Activated T-cell treated with anti-CD3 and anti-CD28 coated beads, Interleukin-2, amount 50 U/mL, for 1 hour (primary cell): ENCODE data around the gene TEC.
"Not testable (repeated sequence)": the region's sequence is repeated elsewhere in the genome, so short reads cannot be mapped to it uniquely, and the experiment has no call there.

Experiments
- DNase-seq: peaks from one replicate; pipeline ENCODE4 v3.0.0-alpha.2; 2020

Gene TEC

DNA sequence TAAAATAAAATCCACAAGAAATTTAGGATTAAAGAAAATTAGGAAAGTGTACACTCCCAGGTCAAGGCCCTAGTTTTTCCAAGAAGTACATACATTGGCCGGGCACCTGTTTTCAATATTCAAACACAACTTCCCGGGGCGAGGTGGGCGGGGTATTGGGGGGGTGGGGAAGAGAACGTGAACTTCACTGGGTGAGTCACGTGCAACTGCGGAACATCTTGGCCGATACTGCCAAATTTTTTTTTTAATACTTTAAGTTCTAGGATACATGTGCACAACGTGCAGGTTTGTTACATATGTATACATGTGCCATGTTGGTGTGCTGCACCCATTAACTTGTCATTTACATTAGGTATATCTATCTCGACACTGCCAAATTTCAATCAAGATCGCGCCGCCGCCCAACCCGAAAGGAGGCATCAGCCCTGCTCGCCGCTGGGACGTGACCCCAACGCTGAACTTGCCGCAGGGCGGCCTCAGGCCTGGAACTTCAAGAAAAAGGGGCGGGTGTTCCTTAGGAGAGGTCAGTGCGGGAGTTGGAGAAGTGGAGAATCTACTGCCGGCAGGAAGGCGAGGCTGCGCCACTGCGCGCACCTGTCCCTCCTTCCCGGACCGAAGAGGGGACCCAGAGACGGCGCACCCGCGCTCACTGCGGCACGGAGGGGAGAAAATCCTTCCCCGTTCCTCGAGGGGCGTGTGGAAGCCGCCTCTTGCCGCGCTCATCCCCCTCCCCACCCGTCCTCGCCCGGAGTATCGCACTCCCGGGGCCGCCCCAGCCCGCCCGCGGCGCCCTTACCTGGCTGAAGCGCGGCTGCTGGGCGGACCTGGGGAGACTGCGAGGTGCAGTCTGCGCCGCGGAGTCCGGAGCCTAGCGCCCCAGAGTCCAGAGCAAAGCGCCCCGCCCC is at the start of gene TEC:
TSS of gene TEC (minus strand) at position 883 of the 905 bp plus-strand sequence. CDS start 41,224 bp downstream, outside the sequence.
- no peak for DNase-seq

DNA sequence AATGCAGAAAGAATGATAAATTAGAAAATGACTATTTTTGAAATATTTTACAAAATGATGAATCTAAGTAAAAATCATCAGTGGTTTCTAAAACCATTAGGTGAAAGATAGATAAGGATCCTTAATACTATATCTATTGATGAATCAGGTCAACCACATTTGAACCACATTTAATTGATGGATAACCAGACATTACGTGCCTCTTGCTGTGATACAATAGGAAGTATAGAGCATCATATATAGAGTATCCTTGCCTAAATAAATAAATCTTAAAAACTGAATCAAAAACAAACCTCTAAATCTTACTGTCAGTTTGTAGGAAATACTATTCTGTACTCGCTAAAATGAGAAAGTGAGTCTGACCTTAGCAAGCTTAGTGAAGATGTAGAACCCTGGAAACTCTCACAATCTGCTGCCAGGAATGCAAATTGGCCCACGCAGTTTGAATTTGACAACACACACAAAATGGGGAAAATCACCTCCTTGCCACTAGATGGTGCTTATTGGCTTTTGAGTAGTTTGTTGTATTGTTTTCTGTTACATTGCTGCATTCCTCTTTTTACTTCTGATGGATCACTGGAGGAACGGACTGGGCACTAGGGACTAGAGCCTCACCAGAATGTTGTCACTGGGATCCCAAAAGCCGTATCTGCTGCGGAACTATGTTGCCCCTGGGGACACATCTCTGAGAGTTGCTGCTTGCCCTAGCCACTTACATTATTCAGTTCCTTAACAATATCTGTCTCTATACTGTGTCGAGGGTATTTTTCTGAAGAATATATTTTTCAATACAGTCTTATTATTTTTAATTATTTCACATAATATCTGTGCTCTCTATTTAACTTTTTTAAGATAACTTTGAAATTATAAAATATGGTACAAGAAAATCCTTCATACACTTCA is 46.3 kb upstream of the TEC start:
- DNase-seq = no peak

DNA sequence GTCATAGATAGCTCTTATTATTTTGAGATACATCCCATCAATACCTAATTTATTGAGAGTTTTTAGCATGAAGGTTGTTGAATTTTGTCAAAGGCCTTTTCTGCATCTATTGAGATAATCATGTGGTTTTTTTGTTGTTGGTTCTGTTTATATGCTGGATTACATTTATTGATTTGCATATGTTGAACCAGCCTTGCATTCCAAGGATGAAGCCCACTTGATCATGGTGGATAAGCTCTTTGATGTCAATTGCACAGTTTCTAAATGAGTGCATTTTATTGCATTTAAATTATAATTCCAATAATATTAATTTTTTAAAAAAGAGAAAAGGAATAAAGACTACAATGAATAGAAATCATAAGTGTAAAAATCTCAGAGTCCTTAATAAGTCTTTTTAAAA is 45.1 kb upstream of the TEC start:
- DNase-seq = not testable (repeated sequence)

DNA sequence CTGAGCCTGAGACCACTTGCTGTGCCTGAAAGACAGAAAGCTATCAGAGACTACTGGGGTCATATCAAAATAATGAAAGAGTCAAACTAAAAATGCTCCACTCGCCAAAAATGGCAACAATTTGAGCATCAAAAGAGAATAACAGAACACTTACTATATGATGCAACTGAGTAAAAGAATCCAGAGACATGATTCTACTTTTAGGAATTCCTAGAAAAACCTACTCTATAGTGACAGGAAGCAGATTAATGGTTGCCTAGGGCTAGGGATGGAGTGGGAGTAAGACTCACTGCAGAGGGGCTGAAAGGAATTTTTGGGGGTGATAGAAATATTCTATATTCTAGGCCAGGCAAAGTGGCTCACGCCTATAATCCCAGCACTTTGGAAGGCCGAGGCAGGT is 42.3 kb upstream of the TEC start:
- no peak for DNase-seq

DNA sequence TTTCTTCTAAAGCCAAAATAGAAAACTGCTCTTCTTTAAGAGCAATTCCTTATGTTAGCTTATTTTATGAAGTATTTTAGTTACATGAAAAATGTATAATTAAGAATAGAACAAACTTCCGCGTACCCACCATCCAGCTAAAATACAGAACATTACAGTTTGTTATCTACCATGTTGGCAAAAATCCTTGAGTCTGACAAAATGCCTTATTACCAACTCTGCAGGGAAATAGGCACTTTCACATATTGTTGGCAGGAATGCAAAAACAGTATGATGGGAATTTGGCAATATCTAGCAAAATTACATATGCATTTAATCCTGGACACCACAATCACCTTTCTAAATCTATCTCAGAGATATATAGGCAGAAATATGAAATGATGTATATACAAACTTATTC is 39.3 kb upstream of the TEC start:
- DNase-seq = no peak

DNA sequence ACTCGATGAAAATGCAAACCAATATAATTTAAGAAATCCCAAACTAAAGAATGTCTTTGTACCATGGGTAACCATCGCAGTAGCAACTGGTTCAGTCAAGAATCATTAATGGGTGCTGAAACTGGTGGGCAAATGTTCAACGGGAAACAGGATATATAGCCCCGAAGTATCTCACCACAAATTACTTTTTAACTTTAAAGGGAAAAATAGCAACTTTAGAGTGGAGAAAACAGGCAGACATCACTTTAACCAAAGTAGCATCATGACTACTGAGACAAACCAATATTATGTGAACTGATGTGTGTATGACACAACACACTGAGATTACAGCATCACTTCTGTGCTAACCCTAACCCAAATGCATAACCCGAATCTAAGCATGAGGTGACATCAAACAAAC is 37.9 kb upstream of the TEC start:
- no peak for DNase-seq

DNA sequence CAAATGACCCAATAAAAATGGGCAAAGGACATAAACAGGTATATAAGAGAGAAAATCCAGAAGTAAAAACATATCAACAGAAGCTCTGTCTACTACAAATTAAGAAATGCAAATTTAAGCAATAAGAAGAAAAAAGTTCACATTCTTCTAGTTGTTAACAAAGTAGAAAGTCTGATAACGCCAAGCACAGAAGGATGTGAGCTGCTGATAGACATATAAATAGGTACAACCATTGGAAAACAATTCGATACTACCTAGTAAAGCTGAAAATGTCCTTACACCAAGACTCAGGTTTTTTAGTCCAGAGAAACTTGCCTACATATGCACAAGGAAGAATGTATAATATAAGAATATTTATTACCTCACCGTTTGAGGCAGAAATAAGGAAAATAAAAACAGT is 35.9 kb upstream of the TEC start:
- DNase-seq = no peak

DNA sequence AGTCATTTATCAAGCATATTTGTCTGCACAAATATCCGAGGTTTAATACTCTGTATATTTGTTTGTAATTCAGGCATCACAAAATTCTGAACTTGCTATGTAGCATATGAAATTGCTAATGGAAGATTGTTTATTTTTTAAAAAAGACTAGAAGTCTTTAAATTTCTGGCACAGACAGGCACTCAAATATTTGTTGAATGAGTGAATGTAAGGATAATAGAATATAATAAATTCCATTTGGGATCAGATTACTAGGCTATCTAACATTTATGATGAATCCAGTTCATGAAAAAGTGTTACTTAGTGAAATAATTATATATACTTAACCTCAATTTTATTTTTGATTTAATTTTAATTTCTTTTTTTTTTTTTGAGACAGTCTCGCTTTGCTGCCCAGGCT is 30.4 kb upstream of the TEC start:
- no peak for DNase-seq

DNA sequence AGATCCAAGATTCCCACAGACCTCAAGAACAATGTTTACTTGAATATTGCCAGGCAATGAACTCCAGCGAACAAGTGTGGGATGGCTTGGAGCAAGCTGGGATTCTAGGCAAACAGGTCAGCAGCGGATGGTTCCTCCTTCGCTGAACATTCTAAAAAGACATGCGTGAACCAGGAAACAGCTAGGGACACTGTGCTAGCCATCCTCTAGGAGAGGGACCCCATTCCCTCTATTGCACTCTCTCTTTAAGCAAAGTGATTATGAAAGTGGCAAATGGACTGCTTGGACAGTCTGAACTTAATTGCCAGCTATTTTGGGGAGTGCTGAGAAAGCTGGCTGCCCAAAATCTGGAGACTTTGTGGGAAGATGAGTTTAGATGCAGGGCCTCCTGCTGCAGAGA is 29.9 kb upstream of the TEC start:
- DNase-seq = no peak

DNA sequence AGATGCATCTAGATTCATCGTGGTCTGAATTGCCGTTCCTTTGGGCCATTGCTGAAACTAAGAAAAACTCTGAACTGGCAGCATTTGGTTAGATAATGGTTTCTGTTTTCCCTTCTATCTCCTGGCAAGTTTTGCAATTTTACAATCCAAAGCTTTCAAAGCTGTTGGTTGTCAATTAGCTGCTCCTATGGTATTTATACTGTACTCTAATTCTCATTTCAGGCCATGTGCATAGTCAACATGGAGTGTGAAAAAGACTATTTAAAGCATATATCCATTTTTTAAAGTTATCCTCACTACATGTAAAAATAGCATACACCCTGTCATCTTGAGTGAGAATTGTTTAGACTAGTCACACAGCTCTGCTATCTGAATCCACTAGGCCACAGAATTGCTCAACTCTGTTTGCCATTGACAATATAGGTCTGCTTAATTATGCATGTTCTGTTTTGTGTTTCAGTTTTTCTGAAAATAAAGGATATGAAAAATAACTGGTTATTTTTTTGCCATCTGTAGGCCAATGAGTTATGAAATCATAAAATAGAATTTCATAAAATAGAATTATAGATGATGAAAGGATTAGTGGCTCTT is 27.7 kb upstream of the TEC start:
- no peak for DNase-seq

DNA sequence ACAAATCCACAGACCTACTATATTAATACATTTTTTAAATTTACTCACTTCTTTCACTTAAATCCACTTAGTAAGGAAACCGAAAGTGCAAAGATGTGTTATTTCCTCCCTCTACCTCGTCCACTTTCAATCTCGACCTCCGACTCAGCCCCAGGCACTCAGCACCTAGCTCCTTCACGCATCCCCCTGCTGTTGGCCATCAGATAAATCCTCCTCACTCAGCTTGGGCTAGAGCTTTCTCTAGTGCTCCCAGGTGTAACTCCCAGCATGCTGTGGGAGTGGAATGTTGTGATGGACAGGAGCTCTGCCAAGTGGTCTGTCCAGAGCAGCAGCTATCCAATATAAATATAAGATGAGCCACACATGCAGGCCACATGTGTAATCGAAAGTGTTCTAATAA is 26.7 kb upstream of the TEC start:
- no peak for DNase-seq

DNA sequence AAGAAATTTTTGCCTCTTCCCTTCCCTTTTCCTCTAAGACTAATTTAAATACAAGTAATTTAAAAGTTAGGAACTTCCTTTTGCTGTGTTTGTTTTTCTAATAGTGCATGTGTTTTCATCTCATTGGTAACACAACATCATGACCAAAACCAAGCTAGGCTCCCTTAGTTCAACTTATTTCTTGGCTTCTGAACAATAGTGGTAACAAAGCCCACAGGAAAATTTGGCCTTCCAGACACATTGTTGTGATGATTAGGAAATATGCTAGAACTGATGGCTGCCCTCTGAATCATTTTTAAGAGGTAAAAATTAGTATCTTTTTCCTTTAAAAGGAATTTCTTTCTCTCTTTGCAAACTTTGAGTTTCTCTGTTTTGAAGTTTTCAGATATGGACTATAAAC is 25.5 kb upstream of the TEC start:
- DNase-seq = no peak

DNA sequence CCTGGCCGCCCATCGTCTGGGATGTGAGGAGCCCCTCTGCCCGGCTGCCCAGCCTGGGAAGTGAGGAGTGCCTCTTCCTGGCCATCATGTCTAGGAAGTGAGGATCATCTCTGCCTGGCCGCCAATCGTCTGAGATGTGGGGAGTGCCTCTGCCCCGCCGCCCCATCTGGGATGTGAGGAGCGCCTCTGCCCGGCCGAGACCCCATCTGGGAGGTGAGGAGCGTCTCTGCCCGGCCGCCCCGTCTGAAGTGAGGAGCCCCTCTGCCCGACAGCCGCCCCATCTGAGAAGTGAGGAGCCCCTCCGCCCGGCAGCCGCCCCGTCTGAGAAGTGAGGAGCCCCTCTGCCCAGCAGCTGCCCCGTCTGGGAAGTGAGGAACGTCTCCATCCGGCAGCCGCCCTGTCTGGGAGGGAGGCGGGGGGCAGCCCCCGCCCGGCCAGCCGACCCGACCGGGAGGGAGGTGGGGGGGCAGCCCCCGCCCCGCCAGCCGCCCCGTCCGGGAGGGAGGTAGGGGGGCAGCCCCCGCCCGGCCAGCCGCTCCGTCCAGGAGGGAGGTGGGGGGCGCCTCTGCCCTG is 22.7 kb upstream of the TEC start:
- DNase-seq = not testable (repeated sequence)

DNA sequence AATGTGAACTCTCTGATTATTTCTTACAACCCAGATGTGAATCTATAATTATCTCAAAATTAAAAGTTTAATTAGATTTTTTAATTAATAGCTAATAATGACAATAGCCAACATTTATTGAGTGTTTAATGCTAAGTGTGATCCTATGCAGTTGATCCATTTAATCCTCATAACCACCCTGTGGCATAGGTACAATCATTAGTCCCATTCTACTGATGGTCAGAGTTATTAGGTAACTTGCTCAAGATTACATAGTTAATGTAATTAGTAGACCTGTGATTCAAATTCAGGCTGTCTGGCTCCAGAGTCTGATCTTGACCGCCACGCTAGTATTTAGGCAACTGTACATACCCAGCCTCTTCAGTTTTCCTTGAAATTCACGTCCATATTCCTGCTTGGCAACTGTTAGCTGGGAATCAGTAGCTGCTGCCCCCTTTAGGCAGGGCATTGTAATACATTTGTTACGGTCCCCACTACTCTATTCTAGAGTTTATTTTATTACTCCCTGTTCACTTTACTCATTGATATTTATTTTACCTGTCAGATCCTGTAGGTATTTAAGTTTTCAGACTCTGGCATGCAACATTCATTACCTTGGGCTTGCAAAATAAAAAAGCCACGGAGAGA is 20.6 kb upstream of the TEC start:
- no peak for DNase-seq

DNA sequence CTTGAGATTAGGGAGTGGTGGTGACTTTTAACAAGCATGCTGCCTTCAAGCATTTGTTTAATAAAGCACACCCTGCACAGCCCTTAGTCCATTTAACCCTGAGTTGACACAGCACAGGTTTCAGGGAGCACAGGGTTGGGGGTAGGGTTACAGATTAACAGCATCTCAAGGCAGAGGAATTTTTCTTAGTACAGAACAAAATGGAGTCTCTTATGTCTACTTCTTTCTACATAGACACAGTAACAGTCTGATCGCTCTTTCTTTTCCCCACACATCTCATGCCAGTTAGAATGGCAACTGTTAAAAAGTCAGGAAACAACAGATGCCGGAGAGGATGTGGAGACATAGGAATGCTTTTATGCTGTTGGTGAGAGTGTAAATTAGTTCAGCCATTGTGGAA is 16.4 kb upstream of the TEC start:
- DNase-seq = not testable (repeated sequence)

DNA sequence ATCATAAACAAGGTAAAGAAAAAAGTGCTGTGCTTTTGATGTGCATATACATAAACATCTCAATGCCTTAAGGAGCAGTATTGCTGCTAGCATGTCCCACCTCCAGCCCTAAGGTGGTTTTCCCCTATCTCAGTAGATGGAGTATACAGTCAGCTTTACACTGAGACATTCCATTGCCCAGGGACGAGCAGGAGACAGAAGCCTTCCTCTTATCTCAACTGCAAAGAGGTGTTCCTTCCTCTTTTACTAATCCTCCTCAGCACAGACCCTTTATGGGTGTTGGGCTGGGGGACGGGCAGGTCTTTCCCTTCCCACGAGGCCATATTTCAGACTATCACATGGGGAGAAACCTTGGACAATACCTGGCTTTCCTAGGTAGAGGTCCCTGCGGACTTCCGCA is 16.0 kb upstream of the TEC start:
- not testable (repeated sequence) for DNase-seq

DNA sequence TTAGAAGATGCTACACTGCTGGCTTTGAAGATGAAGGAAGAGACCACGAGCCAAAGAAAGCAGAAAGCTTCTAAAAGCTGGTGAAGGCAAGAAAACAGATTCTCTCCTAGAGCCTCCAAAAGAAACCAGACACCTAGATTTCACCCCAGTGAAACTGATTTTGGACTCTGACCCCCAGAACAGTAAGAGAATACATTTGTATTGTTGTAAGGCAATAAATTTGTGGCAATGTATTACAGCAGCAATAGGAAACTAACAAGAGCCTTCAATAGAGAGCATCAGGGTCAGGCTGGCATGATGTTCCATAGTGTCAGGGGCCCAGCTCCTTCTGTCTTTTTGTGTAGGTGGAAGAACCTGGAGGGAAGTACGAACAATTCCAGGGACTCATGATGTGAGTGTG is 6.0 kb upstream of the TEC start:
- no peak for DNase-seq

DNA sequence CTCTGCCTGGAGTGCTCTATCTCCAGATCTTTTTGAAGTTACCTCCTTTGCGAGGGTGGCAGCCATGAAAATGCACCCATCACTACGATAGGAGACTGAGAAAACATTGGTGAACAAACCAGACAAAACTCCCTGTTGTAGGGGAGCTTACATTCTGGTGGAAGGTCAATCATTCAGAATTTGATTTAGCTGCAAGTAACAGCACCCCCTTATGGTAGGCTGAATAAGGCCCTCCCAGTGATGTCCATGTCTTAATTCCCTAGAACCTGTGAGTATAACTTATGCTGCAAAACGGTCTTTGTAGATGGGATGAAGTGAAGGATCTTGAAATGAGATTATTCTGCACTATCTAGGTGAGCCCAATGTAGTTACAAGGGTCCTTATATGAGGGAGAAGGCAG is 5.6 kb upstream of the TEC start:
- no peak for DNase-seq

DNA sequence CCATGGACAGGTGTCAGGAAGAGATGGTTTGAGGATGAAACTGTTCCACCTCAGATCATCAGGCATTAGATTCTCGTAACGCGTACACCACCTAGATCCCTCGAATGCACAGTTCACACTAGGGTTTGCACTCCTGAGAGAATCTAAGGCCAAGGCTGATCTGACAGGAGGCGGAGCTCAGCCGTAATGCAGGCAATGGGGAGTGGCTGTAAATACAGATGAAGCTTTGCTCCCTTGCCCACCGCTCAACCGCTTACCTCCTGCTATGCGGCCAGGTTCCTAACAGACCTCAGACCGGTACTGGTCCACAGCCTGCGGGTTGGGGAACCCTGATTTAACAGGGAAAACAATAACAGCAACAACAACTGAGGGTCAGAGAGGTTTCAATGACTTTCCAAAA is 2.0 kb upstream of the TEC start:
- no peak for DNase-seq

DNA sequence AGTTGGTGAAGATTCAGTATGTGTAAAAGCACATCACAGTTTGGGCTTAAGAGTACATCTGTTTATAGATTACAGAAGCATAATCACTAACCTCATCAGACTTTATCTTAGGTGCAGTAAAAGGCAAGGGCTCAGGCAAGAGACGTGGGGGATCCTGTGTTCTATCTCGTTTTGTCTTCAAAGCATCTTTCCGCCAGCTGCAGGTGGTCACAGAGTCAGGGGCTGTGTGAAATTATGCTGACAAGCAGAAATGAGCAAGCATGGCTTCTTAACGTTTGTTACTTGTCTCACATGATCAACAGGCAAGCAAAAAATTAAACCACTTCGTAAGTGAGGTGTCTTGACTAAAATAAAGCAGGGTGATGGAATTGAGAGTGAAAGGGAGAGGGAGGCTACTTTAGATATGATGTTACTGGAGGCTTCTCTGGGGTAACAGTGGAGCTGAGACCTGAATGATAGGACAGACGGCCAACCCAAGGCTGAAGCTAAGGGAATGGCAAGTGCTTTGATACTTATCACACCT is 1.4 kb upstream of the TEC start:
- no peak for DNase-seq

DNA sequence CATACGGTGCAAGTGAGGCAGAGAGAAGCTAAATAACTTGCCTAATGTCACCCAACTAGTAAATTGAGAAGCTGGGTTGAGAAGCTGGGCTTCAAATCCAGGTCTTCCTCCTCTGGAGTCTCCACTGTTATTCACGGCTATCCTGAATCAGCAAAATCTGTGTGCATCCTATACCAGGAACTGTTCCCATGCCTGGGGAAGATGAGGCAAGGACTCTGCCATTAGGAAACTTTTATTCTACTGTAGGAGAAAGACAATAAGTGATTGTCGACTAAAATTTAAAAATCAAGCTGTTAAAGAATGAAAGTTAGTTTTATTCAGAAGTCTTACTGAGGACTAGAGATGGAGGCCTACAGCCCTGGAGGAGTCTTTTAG is 872 bp upstream of the TEC start:
- DNase-seq = no peak

DNA sequence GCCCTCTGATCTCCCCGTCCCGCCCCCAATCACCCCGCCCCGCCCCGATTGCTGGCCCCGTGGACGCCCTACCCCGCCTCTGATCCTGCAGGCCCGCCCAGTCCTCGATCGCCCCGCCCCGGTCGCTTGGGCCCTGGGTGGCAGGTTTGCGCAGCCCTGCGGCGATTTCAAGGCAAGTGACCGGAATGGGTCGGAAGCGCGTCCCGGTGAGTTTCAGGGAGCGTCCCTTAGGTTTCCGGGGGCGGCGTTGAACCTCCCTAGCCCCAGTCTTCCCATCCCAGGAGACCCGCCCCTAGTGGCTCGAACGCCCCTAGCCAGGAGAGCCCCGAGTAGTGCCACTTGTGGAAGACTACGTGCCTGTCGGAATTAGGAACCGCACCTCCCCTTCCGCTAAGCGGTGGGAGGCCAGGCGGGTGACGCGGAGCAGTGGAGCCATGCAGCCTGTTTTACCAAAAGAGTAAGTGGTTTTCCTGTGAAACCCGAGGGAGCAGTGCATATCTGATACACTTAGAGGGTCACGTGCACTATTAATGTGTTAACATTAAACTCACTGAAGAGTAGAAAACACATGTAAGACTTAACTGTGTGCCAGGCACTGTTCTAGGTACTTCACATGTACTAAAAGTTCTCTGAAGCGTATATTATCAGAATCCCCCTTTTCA is 354 bp upstream of the TEC start:
- DNase-seq = peak; percentile 88
